GM21717 (cell line): ENCODE data around the gene TOP2A.

Experiments
- ATAC-seq: cut with Tn5 transposase; IDR thresholded peaks from one replicate; pipeline ENCODE4 v1.9.1; 2021; ENCODE audit warnings: mild to moderate bottlenecking, moderate library complexity; ENCODE audit not compliant: unreplicated experiment

The TOP2A gene

GRCh38 chr17:40417609-40418427 is at the start of gene TOP2A:
Gene TOP2A, minus strand, starts transcription at chr17:40417896. Its CDS starts 105 bp downstream, at chr17:40417791.
- ATAC-seq = peak; percentile 93

- no peak for ATAC-seq
These were observed 49.7 kb upstream of the TOP2A start for GRCh38 chr17:40467281-40467867.

GRCh38 chr17:40466298-40466971 is 48.7 kb upstream of the TOP2A start:
- no peak for ATAC-seq

GRCh38 chr17:40464392-40464855 is 46.7 kb upstream of the TOP2A start:
- no peak for ATAC-seq

- no peak for ATAC-seq
These were observed 45.4 kb upstream of the TOP2A start for GRCh38 chr17:40463122-40463550.

GRCh38 chr17:40462343-40463121 is 44.8 kb upstream of the TOP2A start:
- no peak for ATAC-seq

GRCh38 chr17:40461732-40462342 is 44.1 kb upstream of the TOP2A start:
- no peak for ATAC-seq

- no peak for ATAC-seq
These were observed 43.5 kb upstream of the TOP2A start for GRCh38 chr17:40460968-40461731.

GRCh38 chr17:40460604-40460967 is 42.9 kb upstream of the TOP2A start:
- ATAC-seq = no peak

- no peak for ATAC-seq
These were observed 42.2 kb upstream of the TOP2A start for GRCh38 chr17:40459636-40460603.

GRCh38 chr17:40458851-40459482 is 41.3 kb upstream of the TOP2A start:
- ATAC-seq = no peak

- no peak for ATAC-seq
These were observed 40.5 kb upstream of the TOP2A start for GRCh38 chr17:40457964-40458791.

- no peak for ATAC-seq
These were observed 39.7 kb upstream of the TOP2A start for GRCh38 chr17:40457369-40457768.

GRCh38 chr17:40456396-40456951 is 38.8 kb upstream of the TOP2A start:
- ATAC-seq = no peak

- ATAC-seq = no peak
These were observed 36.9 kb upstream of the TOP2A start for GRCh38 chr17:40454613-40454995.

- ATAC-seq = no peak
These were observed 36.4 kb upstream of the TOP2A start for GRCh38 chr17:40453881-40454612.
